H9 (cell line): Measurements from ENCODE around the gene TCF15. TPM values are rescaled to one million over a fixed set of nuclear protein-coding genes. Genes with fewer than 3 reads are reported as not detected.

ENCODE experiments used
- DNase-seq: peaks from one replicate; pipeline ENCODE4 v3.0.0-alpha.2; 2017
- H2AFZ ChIP-seq: one replicate; pipeline ENCODE4 v1.6.1; 2013; ENCODE audit warnings: mild to moderate bottlenecking, low read length, control low read depth, moderate library complexity
- H2AK5ac ChIP-seq: 2 replicates; pipeline ENCODE4 v1.6.1; 2013; ENCODE audit warnings: low read length, control low read depth, mixed read lengths; ENCODE audit not compliant: insufficient read length
- H2BK120ac ChIP-seq: one replicate; pipeline ENCODE4 v1.6.1; 2013; ENCODE audit warnings: low read depth, mild to moderate bottlenecking, low read length, control low read depth, inconsistent platforms; ENCODE audit not compliant: poor library complexity, severe bottlenecking
- H2BK12ac ChIP-seq: 2 replicates; pipeline ENCODE4 v1.6.1; 2013; ENCODE audit warnings: low read length, control low read depth, mixed read lengths, low read depth; ENCODE audit not compliant: insufficient read length
- H2BK15ac ChIP-seq: 2 replicates; pipeline ENCODE4 v1.6.1; 2013; ENCODE audit warnings: low read depth, low read length, control low read depth
- H2BK20ac ChIP-seq: one replicate; pipeline ENCODE4 v1.6.1; 2013; ENCODE audit warnings: low read depth, mild to moderate bottlenecking, low read length, control low read depth, inconsistent platforms; ENCODE audit not compliant: poor library complexity, severe bottlenecking
- H2BK5ac ChIP-seq: 2 replicates; pipeline ENCODE4 v1.6.1; 2013; ENCODE audit warnings: low read length, control low read depth, mixed read lengths; ENCODE audit not compliant: insufficient read length
- H3K14ac ChIP-seq: 2 replicates; pipeline ENCODE4 v1.6.1; 2013; ENCODE audit warnings: low read length, control low read depth; ENCODE audit not compliant: insufficient read depth
- H3K18ac ChIP-seq: 2 replicates; pipeline ENCODE4 v1.6.1; 2013; ENCODE audit warnings: low read depth, mild to moderate bottlenecking, mixed read lengths, low read length, control low read depth; ENCODE audit not compliant: insufficient read length
- H3K23ac ChIP-seq: 2 replicates; pipeline ENCODE4 v1.6.1; 2013; ENCODE audit warnings: low read length, control low read depth, mixed read lengths, low read depth; ENCODE audit not compliant: insufficient read length
- H3K23me2 ChIP-seq: 2 replicates; pipeline ENCODE4 v1.6.1; 2013; ENCODE audit warnings: low read depth, mild to moderate bottlenecking, mixed read lengths, low read length, control low read depth; ENCODE audit not compliant: insufficient read length, poor library complexity, severe bottlenecking
- H3K27ac ChIP-seq: 2 replicates; pipeline ENCODE4 v1.5.1; 2013; ENCODE audit warnings: low read length, control low read depth, mixed read lengths, low read depth; ENCODE audit not compliant: insufficient read length
- H3K27me3 ChIP-seq: 2 replicates; pipeline ENCODE4 v1.6.1; 2013; ENCODE audit warnings: low read length, control low read depth, inconsistent platforms; ENCODE audit not compliant: insufficient read depth
- H3K4ac ChIP-seq: 2 replicates; pipeline ENCODE4 v1.6.1; 2013; ENCODE audit warnings: low read depth, mild to moderate bottlenecking, control low read depth, inconsistent platforms, low read length, moderate library complexity
- H3K4me1 ChIP-seq: 2 replicates; pipeline ENCODE4 v1.6.1; 2013; ENCODE audit warnings: low read length, control low read depth, inconsistent platforms; ENCODE audit not compliant: insufficient read depth
- H3K4me2 ChIP-seq: 2 replicates; pipeline ENCODE4 v1.6.1; 2013; ENCODE audit warnings: low read length, control low read depth, mixed read lengths; ENCODE audit not compliant: insufficient read length, insufficient read depth
- H3K56ac ChIP-seq: 2 replicates; pipeline ENCODE4 v1.6.1; 2013; ENCODE audit warnings: low read depth, mild to moderate bottlenecking, mixed read lengths, low read length, control low read depth; ENCODE audit not compliant: insufficient read length
- H3K79me1 ChIP-seq: 2 replicates; pipeline ENCODE4 v1.6.1; 2013; ENCODE audit warnings: low read depth, mild to moderate bottlenecking, moderate library complexity, low read length, control low read depth, inconsistent platforms; ENCODE audit not compliant: insufficient read depth, poor library complexity, severe bottlenecking
- H3K79me2 ChIP-seq: 2 replicates; pipeline ENCODE4 v1.6.1; 2013; ENCODE audit warnings: low read length, control low read depth, inconsistent platforms; ENCODE audit not compliant: insufficient read depth
- H3K9ac ChIP-seq: 2 replicates; pipeline ENCODE4 v1.6.1; 2013; ENCODE audit warnings: low read length, control low read depth, mixed read lengths; ENCODE audit not compliant: insufficient read length; ENCODE audit errors: extremely low read depth
- H3K9me3 ChIP-seq: one replicate; pipeline ENCODE4 v1.6.1; 2013; ENCODE audit warnings: low read depth, low read length, inconsistent platforms; ENCODE audit not compliant: control insufficient read depth
- H3T11ph ChIP-seq: one replicate; pipeline ENCODE4 v1.6.1; 2013; ENCODE audit warnings: mild to moderate bottlenecking, low read length, control low read depth, inconsistent platforms
- H4K20me1 ChIP-seq: one replicate; pipeline ENCODE4 v1.6.1; 2013; ENCODE audit not compliant: control insufficient read depth, insufficient read length, insufficient read depth
- H4K5ac ChIP-seq: 2 replicates; pipeline ENCODE4 v1.6.1; 2013; ENCODE audit warnings: low read depth, mild to moderate bottlenecking, mixed read lengths, low read length, control low read depth; ENCODE audit not compliant: insufficient read length
- H4K8ac ChIP-seq: replicated peaks from 2 replicates; pipeline ENCODE4 v1.6.1; 2013; ENCODE audit warnings: low read length, control low read depth, mixed read lengths, low read depth; ENCODE audit not compliant: insufficient read length
- H4K91ac ChIP-seq: 2 replicates; pipeline ENCODE4 v1.6.1; 2013; ENCODE audit warnings: low read depth, mild to moderate bottlenecking, moderate library complexity, mixed read lengths, low read length, control low read depth; ENCODE audit not compliant: insufficient read length
- H3K27ac Mint-ChIP-seq, 3 experiments: 2 replicates in 2 of 3; 3 replicates in 1 of 3; pipeline ENCODE4 v1.8.0; 2020 to 2021; ENCODE audit warnings: mixed read lengths in 3 of 3, mild to moderate bottlenecking in 1 of 3, moderate library complexity in 1 of 3
- H3K27me3 Mint-ChIP-seq: 2 replicates; pipeline ENCODE4 v1.8.0; 2021; ENCODE audit warnings: low read depth, mild to moderate bottlenecking, moderate library complexity, mixed read lengths
- H3K36me3 Mint-ChIP-seq, 3 experiments: 2 replicates in 2 of 3; 3 replicates in 1 of 3; pipeline ENCODE4 v1.8.0; 2020 to 2021; ENCODE audit warnings: low read depth in 3 of 3, mixed read lengths in 3 of 3; ENCODE audit not compliant: insufficient read depth in 1 of 3
- H3K4me1 Mint-ChIP-seq, 2 experiments: 2 replicates each; pipeline ENCODE4 v1.8.0; 2020; ENCODE audit warnings: mixed read lengths in 2 of 2
- H3K4me3 Mint-ChIP-seq, 2 experiments: 2 replicates in 1 of 2; 3 replicates in 1 of 2; pipeline ENCODE4 v1.8.0; 2020 to 2021; ENCODE audit warnings: mild to moderate bottlenecking in 2 of 2, mixed read lengths in 2 of 2, moderate library complexity in 1 of 2
- H3K9me3 Mint-ChIP-seq, 2 experiments: 2 replicates in 1 of 2; 3 replicates in 1 of 2; pipeline ENCODE4 v1.8.0; 2020; ENCODE audit warnings: mild to moderate bottlenecking in 2 of 2, mixed read lengths in 2 of 2, moderate library complexity in 1 of 2
- CTCF ChIP-seq: fragments of 200-600 bp; sonication (generic); conservative IDR thresholded peaks from 3 replicates; pipeline ENCODE4 v1.8.0; 2021; ENCODE audit warnings: antibody characterized with exemption, mild to moderate bottlenecking
- WGBS: extraction: QIAGEN DNeasy Blood & Tissue Kit; methylation state at CpG from one replicate; pipeline ENCODE4 v1.1.7; 2013; ENCODE audit warnings: missing lambda C conversion rate, low lambda C conversion rate, mixed read lengths; ENCODE audit not compliant: insufficient read length; ENCODE audit errors: extremely low coverage; 5-methylcytosine and 5-hydroxymethylcytosine counted together
- total RNA-seq: library from RNA; stranded (reverse); gene quantifications from 2 replicates; pipeline ENCODE4 v1.2.1, GENCODE V29; 2021

TCF15 gene
- total RNA-seq, 1 experiment from 2014 or later: 2.0 TPM

GRCh38 chr20:646107-646867 lies 36.2 kb upstream of the TCF15 start:
- Histone ChIP-seq H3K9ac (no peak overlapping the region), H2BK12ac (no peak overlapping the region), H3K18ac (no peak overlapping the region), H3K4ac (no peak overlapping the region), H3K56ac (no peak overlapping the region), H3T11ph (no peak overlapping the region), H2AK5ac (no peak overlapping the region), H2BK120ac (no peak overlapping the region), H3K79me1 (no peaks in the 10 kb centered on the region), H3K27me3 (no peaks in the 10 kb centered on the region), H3K23ac (no peak overlapping the region), H4K8ac (no peak overlapping the region), H4K5ac (no peak overlapping the region), H3K79me2 (no peaks in the 10 kb centered on the region), H3K4me1 (no peaks in the 10 kb centered on the region; the same call in 1 of the 2 replicates), H2AFZ (no peak overlapping the region), H4K91ac (no peak overlapping the region), H3K23me2 (no peaks in the 10 kb centered on the region), H2BK20ac (no peak overlapping the region), H3K14ac (no peak overlapping the region), H3K9me3 (no peaks in the 10 kb centered on the region), H2BK15ac (no peak overlapping the region), H4K20me1 (no peaks in the 10 kb centered on the region), H2BK5ac (no peak overlapping the region), H3K27ac (no peak overlapping the region), H3K4me2 (no peak overlapping the region)
- no peak for DNase-seq
- Mint-ChIP-seq H3K4me3 (no peak overlapping the region), H3K36me3 (peaks cover 25 to 40% (median 37%) of the 10 kb centered on the region in 3 experiments), H3K4me1 (peaks cover 12 to 15% of the 10 kb centered on the region in 2 experiments), H3K27me3 (peaks cover 3% of the 10 kb centered on the region; the same call in 1 of the 2 replicates), H3K9me3 (peaks cover 0 to 4% of the 10 kb centered on the region in 2 experiments; a peak in 3 of 5 replicates), H3K27ac (peak overlapping the region in 1 of 3 experiments; percentile 73; a peak in 1 of 7 replicates)
- TF ChIP-seq CTCF: no peak
- WGBS: no CpG with 5 or more reads among the region's 10 CpGs
